Activated T-cell treated with anti-CD3 and anti-CD28 coated beads, Interleukin-2, amount 50 U/mL, for 4 hours (primary cell): ENCODE results near the gene PXYLP1. TPM values are rescaled to one million over a fixed set of nuclear protein-coding genes. Genes with fewer than 3 reads are reported as not detected.

Experiments
- ATAC-seq, 2 donors: fragments of 200-7000 bp; cut with Tn5 transposase; one replicate each; pipeline ENCODE4 v1.10.0; 2021
- DNase-seq: peaks from one replicate; pipeline ENCODE4 v3.0.0-alpha.2; 2020
- H3K27me3 Mint-ChIP-seq: one replicate; pipeline ENCODE4 v1.8.0; 2021; ENCODE audit warnings: low read depth, mixed read lengths
- H3K36me3 Mint-ChIP-seq: one replicate; pipeline ENCODE4 v1.8.0; 2022; ENCODE audit warnings: mixed read lengths; ENCODE audit not compliant: insufficient read depth
- H3K4me1 Mint-ChIP-seq: one replicate; pipeline ENCODE4 v1.8.0; 2021; ENCODE audit warnings: low read depth, mixed read lengths
- H3K4me3 Mint-ChIP-seq: one replicate; pipeline ENCODE4 v1.8.0; 2021; ENCODE audit warnings: mild to moderate bottlenecking, moderate library complexity, mixed read lengths
- H3K9me3 Mint-ChIP-seq: one replicate; pipeline ENCODE4 v1.8.0; 2021; ENCODE audit warnings: mixed read lengths
- total RNA-seq, 3 donors: library from RNA; stranded (reverse); gene quantifications; one replicate each; pipeline ENCODE4 v1.2.1, GENCODE V29; 2021

The PXYLP1 gene
- total RNA-seq, 3 donors from 2014 or later: 3.4 to 6.8 (median 6.0) TPM

- DNase-seq: no peak
- Mint-ChIP-seq H3K4me3 (no peak overlapping the region), H3K27me3 (peaks cover 2% of the 10 kb centered on the region), H3K9me3 (no peaks in the 10 kb centered on the region), H3K4me1 (no peaks in the 10 kb centered on the region), H3K36me3 (no peaks in the 10 kb centered on the region)
- ATAC-seq: no peak
Measured at GRCh38 chr3:141334627-141335250, 103.1 kb downstream of the PXYLP1 start.

DNA sequence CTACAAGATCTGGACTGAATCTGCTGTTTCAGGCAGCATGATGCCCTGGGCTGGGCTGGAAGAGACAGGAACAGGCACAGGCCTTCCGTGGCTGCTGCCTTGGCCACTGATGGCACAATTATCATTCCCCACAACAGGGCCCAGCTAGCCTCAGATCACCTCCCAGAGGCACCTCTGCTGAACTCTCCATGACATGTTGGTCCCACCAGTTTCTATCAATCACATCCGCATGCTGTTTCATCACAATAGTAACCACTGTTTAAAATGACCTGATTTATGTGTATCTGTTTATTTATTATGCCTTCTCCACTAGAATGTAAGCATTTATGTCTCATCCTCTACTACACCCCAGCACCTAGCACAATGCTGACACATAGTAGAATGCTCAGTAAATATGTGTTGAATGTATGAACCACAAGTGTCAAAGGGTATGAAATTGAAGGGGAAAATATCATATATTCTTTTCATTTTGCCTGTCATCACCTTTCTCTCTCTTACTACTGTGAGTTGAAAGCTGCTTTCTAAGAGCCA lies 104.0 kb downstream of the PXYLP1 start:
- no peaks in the 10 kb centered on the region for H3K4me1 Mint-ChIP-seq
- ATAC-seq (no peak), DNase-seq (no peak)
- peaks cover 2% of the 10 kb centered on the region for H3K27me3 Mint-ChIP-seq
- no peaks in the 10 kb centered on the region for H3K36me3 Mint-ChIP-seq
- H3K4me3 Mint-ChIP-seq: no peak overlapping the region
- no peaks in the 10 kb centered on the region for H3K9me3 Mint-ChIP-seq

DNA sequence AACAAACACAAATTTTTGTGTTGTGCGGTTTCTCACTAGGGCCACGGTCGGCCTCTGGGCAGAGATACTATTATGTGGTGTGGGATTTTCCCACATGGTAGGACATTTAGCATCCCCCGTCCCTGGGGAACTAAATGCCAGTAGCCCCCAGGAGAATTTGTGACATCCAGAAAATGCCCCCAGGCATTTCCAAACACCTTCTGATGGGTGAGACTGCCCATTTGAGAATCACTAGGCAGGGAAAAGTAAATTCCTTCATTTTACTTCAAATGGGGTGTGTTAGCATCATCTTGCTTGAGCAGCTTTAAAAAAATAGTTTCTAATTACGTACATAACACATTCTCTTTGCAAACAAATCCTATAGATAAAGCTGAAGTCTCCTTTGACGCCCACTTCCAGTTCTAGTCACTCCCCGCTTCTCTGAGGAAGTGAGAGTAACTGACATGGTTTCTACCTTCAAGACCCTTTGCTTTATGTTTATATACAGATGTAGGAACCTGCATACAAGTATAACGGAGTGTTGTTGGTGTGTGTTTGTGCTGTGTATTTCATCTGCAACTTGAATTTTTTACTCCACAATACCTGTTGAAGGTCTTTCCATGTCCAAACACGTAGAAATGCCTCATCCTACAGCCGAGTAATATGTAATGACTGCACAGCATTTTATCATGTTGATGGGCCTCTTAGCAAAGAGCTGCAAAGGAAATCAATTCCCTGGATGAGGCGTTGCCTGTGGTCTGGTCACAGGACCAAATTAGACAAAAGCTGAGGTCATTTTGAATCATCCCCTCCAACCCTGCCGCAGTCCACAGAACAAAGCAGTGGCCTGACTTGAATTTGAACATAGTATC lies 105.3 kb downstream of the PXYLP1 start:
- peaks cover 9% of the 10 kb centered on the region for H3K27me3 Mint-ChIP-seq
- DNase-seq: no peak

DNA sequence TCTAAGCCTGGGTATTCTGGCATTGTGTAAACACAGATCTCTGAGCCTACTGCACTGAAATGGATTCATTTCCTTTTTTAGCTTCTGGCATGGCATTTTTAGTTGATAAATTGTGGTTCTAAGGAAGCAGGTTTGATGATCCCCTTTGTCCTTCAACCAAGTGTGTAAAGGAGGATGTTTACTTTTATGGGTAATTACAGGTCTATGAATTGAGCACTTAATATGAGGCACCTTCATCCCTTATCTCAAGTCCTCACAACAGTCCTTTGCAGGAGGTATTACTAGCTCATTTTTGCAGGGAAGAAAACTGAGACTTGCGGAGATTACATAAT lies 105.9 kb downstream of the PXYLP1 start:
- ATAC-seq (no peak), DNase-seq (no peak)
- Mint-ChIP-seq H3K4me1 (no peaks in the 10 kb centered on the region), H3K9me3 (no peaks in the 10 kb centered on the region), H3K36me3 (no peaks in the 10 kb centered on the region), H3K4me3 (no peak overlapping the region), H3K27me3 (peaks cover 9% of the 10 kb centered on the region)

More for the DNA sequence above, 105.3 kb downstream of the PXYLP1 start:
- Mint-ChIP-seq H3K36me3 (no peaks in the 10 kb centered on the region), H3K9me3 (no peaks in the 10 kb centered on the region), H3K4me3 (no peak overlapping the region), H3K4me1 (no peaks in the 10 kb centered on the region)
- no peak for ATAC-seq

- Mint-ChIP-seq H3K27me3 (peaks cover 9% of the 10 kb centered on the region), H3K4me3 (no peak overlapping the region), H3K4me1 (no peaks in the 10 kb centered on the region), H3K36me3 (no peaks in the 10 kb centered on the region), H3K9me3 (no peaks in the 10 kb centered on the region)
- DNase-seq (no peak), ATAC-seq (no peak)
Measured at GRCh38 chr3:141337991-141338390, 106.4 kb downstream of the PXYLP1 start.

DNA sequence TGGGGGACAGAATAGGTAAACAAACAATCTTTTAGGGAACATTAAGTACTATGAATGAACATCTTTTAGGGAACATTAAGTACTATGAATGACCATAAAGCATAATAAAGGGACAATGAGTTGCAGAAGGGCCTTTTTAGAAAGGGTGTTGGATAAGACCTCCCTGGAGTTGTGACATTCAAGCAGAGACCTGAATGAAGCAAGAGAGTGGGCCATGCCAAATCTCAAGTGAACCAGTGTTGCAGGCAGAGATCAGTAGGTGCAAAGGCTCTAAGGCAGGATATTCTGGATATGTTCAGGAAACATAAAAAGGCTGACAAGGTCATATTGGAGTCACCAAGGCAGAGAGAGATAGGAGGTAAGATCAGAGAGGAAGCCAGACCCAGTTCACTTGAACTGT lies 107.3 kb downstream of the PXYLP1 start:
- H3K27me3 Mint-ChIP-seq: peaks cover 8% of the 10 kb centered on the region
- no peaks in the 10 kb centered on the region for H3K36me3 Mint-ChIP-seq
- no peaks in the 10 kb centered on the region for H3K9me3 Mint-ChIP-seq
- no peak overlapping the region for H3K4me3 Mint-ChIP-seq
- no peaks in the 10 kb centered on the region for H3K4me1 Mint-ChIP-seq
- DNase-seq (no peak), ATAC-seq (no peak)

DNA sequence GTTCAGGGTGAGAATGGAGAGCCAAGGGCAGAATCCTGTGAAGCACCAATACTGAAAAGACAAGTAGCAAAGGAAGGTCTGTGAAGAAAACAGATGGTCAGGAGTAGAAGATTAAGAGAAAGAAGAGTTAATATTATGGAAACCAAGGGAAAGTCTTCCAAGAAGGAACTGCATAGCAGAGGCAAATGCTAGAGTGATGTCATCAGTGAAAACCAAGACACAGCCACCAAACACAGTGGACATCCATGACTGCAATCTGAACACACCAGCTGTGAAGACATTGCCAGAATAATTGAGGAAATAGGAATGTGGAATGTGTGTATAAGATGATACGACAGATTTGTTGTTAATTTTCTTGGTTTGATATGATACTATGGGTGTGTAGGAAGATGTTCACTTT lies 109.9 kb downstream of the PXYLP1 start:
- no peaks in the 10 kb centered on the region for H3K4me1 Mint-ChIP-seq
- DNase-seq (no peak), ATAC-seq (no peak)
- no peaks in the 10 kb centered on the region for H3K36me3 Mint-ChIP-seq
- H3K9me3 Mint-ChIP-seq: no peaks in the 10 kb centered on the region
- no peak overlapping the region for H3K4me3 Mint-ChIP-seq
- H3K27me3 Mint-ChIP-seq: peaks cover 8% of the 10 kb centered on the region

DNA sequence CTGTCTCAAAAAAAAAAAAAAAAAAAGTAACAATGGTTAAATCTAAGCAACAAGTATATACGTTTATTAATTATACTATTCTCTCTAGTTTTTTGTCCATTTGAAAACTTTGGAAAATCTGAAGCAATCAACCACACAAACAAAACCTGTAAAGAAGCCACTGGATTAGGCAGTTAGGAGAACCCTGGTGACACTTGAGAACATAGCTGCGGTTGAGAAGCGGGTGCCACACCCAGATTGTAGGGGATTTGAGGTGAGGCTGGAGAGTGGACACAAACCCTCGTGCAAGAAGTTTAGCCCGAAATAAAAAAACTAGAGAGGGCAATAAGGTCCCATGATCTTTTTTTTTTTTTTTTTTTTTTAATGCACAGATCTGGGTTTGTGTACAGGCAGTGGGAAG lies 110.8 kb downstream of the PXYLP1 start:
- no peak for DNase-seq
- H3K4me3 Mint-ChIP-seq: no peak overlapping the region
- ATAC-seq: no peak
- H3K36me3 Mint-ChIP-seq: no peaks in the 10 kb centered on the region
- H3K4me1 Mint-ChIP-seq: no peaks in the 10 kb centered on the region
- H3K27me3 Mint-ChIP-seq: peaks cover 8% of the 10 kb centered on the region
- H3K9me3 Mint-ChIP-seq: no peaks in the 10 kb centered on the region

GRCh38 chr3:141343077-141343476 lies 111.5 kb downstream of the PXYLP1 start:
- Mint-ChIP-seq H3K36me3 (no peaks in the 10 kb centered on the region), H3K4me1 (no peaks in the 10 kb centered on the region), H3K27me3 (peaks cover 8% of the 10 kb centered on the region), H3K9me3 (no peaks in the 10 kb centered on the region), H3K4me3 (no peak overlapping the region)
- no peak for DNase-seq
- ATAC-seq: no peak

DNA sequence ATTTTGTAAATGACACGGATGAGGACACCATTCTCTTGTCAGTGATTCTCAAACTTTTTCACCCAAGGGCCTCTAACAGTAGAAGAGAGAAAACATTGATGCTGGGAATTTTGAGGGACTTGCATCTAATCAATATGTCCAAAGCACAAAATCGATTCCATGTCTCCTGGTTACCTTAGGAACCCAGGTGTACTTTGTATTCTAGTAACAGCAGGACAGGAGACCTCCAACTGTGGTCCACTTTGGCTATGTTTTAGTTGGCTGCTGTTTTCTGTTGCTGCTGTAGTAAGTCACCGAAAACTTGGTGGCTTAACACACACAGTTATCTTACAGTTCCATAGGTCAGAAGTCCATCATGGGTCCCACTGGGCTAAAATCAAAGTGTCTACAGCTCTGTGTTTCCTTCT lies 112.2 kb downstream of the PXYLP1 start:
- peaks cover 8% of the 10 kb centered on the region for H3K27me3 Mint-ChIP-seq
- H3K36me3 Mint-ChIP-seq: no peaks in the 10 kb centered on the region
- ATAC-seq (no peak), DNase-seq (no peak)
- H3K9me3 Mint-ChIP-seq: no peaks in the 10 kb centered on the region
- H3K4me3 Mint-ChIP-seq: no peak overlapping the region
- H3K4me1 Mint-ChIP-seq: no peaks in the 10 kb centered on the region

Other genes starting within 250 kb of the PXYLP1 start
- gene SPSB4, start 180.5 kb upstream of the PXYLP1 start, total RNA-seq: not detected
- 10 to 100 TPM; 15.4 to 22.5 (median 21.0) TPM for gene ZBTB38, start 136.7 kb downstream of the PXYLP1 start, total RNA-seq